ENCODE measurements around the gene DCAF8L1. TPM values are rescaled to one million over a fixed set of nuclear protein-coding genes. Genes with fewer than 3 reads are reported as not detected.
A peak's percentile ranks its signal among the peaks of the same experiment; 100 is the strongest.
"Not testable (repeated sequence)": the region's sequence is repeated elsewhere in the genome, so short reads cannot be mapped to it uniquely, and the experiment has no call there.

DCAF8L1 gene
- total and polyA plus RNA-seq, 4 donors, result not detected

DNA sequence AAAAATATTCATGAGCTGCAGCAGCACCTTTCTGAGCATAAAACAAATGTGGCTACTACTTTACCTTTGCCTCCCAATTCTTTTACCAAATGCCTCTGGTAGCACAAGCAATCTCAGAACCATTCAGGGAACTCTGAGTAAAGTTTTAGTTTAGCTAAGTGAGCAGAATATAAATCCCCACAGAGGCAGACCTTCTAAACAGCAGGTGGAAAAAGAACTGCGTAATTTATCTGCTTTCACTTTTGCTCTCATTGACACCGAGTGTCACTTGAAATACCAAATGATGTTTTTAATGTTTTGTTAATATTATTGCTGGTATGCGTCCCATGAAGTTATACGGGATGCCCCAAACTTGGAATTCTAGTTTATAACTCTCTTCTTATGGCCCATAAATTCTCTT is 4.3 kb downstream of the DCAF8L1 start:
- not testable (repeated sequence) for DNase-seq (ENCODE audit: low read depth in 4 of 6, low spot score in 6 of 6); H3K36me3 ChIP-seq (ENCODE audit: control insufficient read depth, insufficient read depth, low read length); H3K4me3 ChIP-seq (ENCODE audit: low read depth, low read length); H3K9me3 ChIP-seq (ENCODE audit: control insufficient read depth, insufficient read depth, low read length); H3K27me3 ChIP-seq (ENCODE audit: control insufficient read depth, insufficient read depth, low read length); H3K27ac ChIP-seq (ENCODE audit: low read depth, low read length); H3K4me1 ChIP-seq (ENCODE audit: control insufficient read depth, insufficient read depth, low read length)
- no CpG with 5 or more reads among the region's 4 CpGs for WGBS (ENCODE audit: insufficient coverage)

DNA sequence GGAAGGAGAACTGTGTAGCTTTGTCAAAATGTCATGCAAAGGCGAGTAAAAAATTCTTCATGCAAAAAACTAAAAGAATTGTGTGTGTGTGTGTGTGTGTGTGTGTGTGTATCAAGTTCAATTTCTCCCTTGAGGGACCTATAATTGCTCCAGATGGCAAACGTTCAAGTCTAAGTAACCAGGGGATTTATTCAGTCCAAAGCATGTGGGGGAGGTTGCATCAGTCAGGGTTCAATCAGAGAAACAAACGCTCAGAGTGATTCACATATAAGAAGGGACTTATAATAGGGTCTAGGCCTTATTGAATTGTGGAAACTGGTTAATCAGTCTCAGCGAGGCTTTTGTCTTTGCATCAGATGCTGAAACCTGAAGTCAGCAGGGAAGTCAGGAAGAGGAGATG is 5.0 kb downstream of the DCAF8L1 start:
- 33% methylated on average over 3 of the region's 4 CpGs for WGBS (ENCODE audit: insufficient coverage)
- Histone ChIP-seq H3K27ac (ENCODE audit: low read depth, low read length) (no peak overlapping the region), H3K36me3 (ENCODE audit: control insufficient read depth, insufficient read depth, low read length) (no peaks in the 10 kb centered on the region), H3K9me3 (ENCODE audit: control insufficient read depth, insufficient read depth, low read length) (no peaks in the 10 kb centered on the region), H3K27me3 (ENCODE audit: control insufficient read depth, insufficient read depth, low read length) (no peaks in the 10 kb centered on the region), H3K4me3 (ENCODE audit: low read depth, low read length) (no peak overlapping the region), H3K4me1 (ENCODE audit: control insufficient read depth, insufficient read depth, low read length) (no peaks in the 10 kb centered on the region)
- DNase-seq (ENCODE audit: low read depth in 4 of 6, low spot score in 6 of 6), result peak in 2 of 6 donors; percentile 9 to 20

DNA sequence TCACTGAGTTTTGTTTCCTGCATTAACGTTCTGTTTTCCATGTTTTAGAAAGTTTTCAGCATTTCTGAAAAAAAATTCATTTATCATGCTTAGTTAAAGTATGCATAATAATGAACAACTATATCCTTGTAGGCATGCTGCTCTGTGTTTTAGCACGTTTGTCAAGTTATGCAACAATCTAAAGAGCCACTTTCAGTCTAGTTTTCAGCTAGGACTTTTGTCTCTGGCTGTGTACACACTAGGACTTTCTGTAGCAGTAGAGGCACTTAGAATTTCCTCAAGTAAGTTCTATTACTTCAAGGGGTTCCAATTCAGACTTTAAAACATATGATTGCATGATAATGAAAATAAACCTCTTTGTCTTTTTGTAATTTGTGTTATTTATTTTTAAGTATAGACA is 12.4 kb downstream of the DCAF8L1 start:
- no peak for DNase-seq (ENCODE audit: low read depth in 4 of 6, low spot score in 6 of 6)
- Histone ChIP-seq H3K9me3 (ENCODE audit: control insufficient read depth, insufficient read depth, low read length) (no peaks in the 10 kb centered on the region), H3K27ac (ENCODE audit: low read depth, low read length) (no peak overlapping the region), H3K4me3 (ENCODE audit: low read depth, low read length) (no peak overlapping the region), H3K36me3 (ENCODE audit: control insufficient read depth, insufficient read depth, low read length) (no peaks in the 10 kb centered on the region), H3K4me1 (ENCODE audit: control insufficient read depth, insufficient read depth, low read length) (no peaks in the 10 kb centered on the region), H3K27me3 (ENCODE audit: control insufficient read depth, insufficient read depth, low read length) (no peaks in the 10 kb centered on the region)
- WGBS (ENCODE audit: insufficient coverage), result no CpG with 5 or more reads among the region's 2 CpGs

DNA sequence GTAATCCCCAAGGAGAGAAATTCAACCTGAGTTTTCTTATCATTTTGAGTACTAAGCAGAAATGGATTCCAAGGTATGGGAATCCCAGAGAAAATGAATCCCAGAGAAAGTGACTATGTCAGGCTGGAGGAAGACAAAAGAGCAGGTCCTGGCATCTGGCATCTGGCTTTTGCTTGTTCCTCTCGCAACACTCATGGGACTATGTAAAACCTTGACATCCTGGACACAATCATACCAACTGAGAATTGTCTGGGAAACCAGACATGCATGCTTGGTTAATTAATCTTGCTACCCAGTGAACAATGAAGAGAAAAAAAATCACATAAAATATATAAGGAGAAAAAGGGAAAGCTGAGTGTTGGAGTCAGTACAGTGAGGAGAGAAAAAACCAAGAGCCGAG is 12.9 kb downstream of the DCAF8L1 start:
- no peaks in the 10 kb centered on the region for H3K4me1 ChIP-seq (ENCODE audit: control insufficient read depth, insufficient read depth, low read length)
- H3K36me3 ChIP-seq (ENCODE audit: control insufficient read depth, insufficient read depth, low read length), result no peaks in the 10 kb centered on the region
- 17% methylated on average over 1 of the region's 2 CpGs for WGBS (ENCODE audit: insufficient coverage)
- no peak overlapping the region for H3K27ac ChIP-seq (ENCODE audit: low read depth, low read length)
- H3K4me3 ChIP-seq (ENCODE audit: low read depth, low read length), result no peak overlapping the region
- H3K9me3 ChIP-seq (ENCODE audit: control insufficient read depth, insufficient read depth, low read length), result no peaks in the 10 kb centered on the region
- no peak for DNase-seq (ENCODE audit: low read depth in 4 of 6, low spot score in 6 of 6)
- H3K27me3 ChIP-seq (ENCODE audit: control insufficient read depth, insufficient read depth, low read length), result no peaks in the 10 kb centered on the region

DNA sequence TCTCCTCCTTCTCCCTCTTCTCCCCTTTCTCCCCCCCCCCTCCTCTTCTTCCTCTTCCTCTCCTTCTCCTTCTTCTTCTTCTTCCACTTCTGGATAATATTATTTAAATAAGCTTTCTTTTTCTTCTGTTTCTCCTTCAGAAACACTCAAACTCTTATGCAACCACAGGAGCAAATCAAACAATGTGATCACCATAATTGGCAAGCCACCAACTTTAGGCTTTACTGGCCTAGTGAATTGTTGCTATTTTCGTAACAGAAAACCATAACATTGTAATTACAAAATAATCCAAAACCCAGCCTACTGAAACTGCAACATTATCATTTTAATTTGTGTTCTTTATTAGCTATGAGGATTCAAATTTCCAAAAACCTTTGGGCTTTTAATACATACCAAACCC is 14.3 kb downstream of the DCAF8L1 start:
- WGBS (ENCODE audit: insufficient coverage), result no CpG with 5 or more reads among the region's 1 CpG
- no peaks in the 10 kb centered on the region for H3K4me1 ChIP-seq (ENCODE audit: control insufficient read depth, insufficient read depth, low read length)
- H3K4me3 ChIP-seq (ENCODE audit: low read depth, low read length), result no peak overlapping the region
- no peaks in the 10 kb centered on the region for H3K9me3 ChIP-seq (ENCODE audit: control insufficient read depth, insufficient read depth, low read length)
- DNase-seq (ENCODE audit: low read depth in 4 of 6, low spot score in 6 of 6), result peak in 2 of 6 donors; percentile 2 to 30
- no peaks in the 10 kb centered on the region for H3K36me3 ChIP-seq (ENCODE audit: control insufficient read depth, insufficient read depth, low read length)
- no peaks in the 10 kb centered on the region for H3K27me3 ChIP-seq (ENCODE audit: control insufficient read depth, insufficient read depth, low read length)
- H3K27ac ChIP-seq (ENCODE audit: low read depth, low read length), result no peak overlapping the region

DNA sequence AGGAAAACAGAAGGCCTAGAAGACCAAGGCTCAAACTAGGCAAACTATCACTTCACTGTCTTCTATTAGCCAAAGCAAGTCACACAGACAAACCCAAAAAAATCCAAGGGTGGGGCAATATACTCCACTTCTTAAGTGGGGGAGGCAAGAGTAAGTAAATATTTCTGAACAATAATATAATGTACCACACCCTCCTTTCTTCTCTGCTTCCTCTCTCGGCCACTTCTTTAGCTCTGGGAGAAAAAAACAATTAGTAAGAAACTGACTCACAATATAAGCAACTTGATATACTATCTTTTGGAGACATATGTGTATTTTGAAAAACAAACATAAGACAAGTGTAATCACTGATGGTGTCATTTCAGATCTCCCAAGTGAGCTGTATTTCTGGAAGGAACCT is 14.8 kb downstream of the DCAF8L1 start:
- no peaks in the 10 kb centered on the region for H3K4me1 ChIP-seq (ENCODE audit: control insufficient read depth, insufficient read depth, low read length)
- H3K36me3 ChIP-seq (ENCODE audit: control insufficient read depth, insufficient read depth, low read length), result no peaks in the 10 kb centered on the region
- no peak overlapping the region for H3K27ac ChIP-seq (ENCODE audit: low read depth, low read length)
- no peaks in the 10 kb centered on the region for H3K27me3 ChIP-seq (ENCODE audit: control insufficient read depth, insufficient read depth, low read length)
- DNase-seq (ENCODE audit: low read depth in 4 of 6, low spot score in 6 of 6), result no peak
- no peak overlapping the region for H3K4me3 ChIP-seq (ENCODE audit: low read depth, low read length)
- no peaks in the 10 kb centered on the region for H3K9me3 ChIP-seq (ENCODE audit: control insufficient read depth, insufficient read depth, low read length)
- WGBS (ENCODE audit: insufficient coverage), result no CpG with 5 or more reads among the region's 1 CpG

DNA sequence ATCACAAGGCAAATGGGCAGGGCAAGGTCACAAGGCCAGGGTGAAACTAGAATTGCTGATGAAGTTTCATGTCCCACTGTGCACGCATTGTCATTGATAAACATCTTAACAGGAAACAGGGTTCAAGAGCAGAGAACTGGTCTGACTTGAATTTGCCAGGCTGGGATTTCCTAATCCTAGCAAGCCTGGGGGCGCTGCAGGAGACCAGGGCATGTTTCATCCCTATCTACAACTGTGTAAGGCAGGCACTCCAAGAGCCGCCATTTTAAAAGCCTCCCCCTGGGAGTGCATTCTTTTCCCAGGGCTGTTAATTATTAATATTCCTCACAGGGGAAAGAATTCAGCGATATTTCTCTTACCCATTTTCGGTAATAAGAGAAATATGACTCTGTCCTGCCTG is 15.9 kb downstream of the DCAF8L1 start:
- not testable (repeated sequence) for H3K36me3 ChIP-seq (ENCODE audit: control insufficient read depth, insufficient read depth, low read length); H3K4me1 ChIP-seq (ENCODE audit: control insufficient read depth, insufficient read depth, low read length); H3K27me3 ChIP-seq (ENCODE audit: control insufficient read depth, insufficient read depth, low read length); H3K4me3 ChIP-seq (ENCODE audit: low read depth, low read length); DNase-seq (ENCODE audit: low read depth in 4 of 6, low spot score in 6 of 6); H3K27ac ChIP-seq (ENCODE audit: low read depth, low read length); H3K9me3 ChIP-seq (ENCODE audit: control insufficient read depth, insufficient read depth, low read length)
- WGBS (ENCODE audit: insufficient coverage), result 100% methylated on average over 2 of the region's 5 CpGs

DNA sequence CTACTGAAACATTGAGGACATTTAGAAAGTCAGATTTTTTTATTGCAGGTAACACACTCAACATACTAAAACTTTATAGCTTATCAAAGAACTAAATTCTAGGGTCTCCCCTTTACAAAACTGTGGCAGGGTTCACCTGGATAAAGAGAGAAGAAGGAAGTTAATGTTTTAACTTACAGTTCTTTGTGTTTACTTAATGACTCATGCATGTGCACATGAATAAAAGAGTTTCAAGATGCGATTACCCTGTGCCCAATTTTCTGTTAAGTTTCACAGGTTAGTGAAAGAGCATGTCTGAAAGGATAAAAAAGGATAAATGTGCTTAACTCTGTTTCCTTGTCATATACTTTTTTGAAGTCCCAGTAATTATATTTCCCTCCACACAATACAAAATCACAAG is 16.8 kb downstream of the DCAF8L1 start:
- no peak overlapping the region for H3K4me3 ChIP-seq (ENCODE audit: low read depth, low read length)
- WGBS (ENCODE audit: insufficient coverage), result no CpG with 5 or more reads among the region's 1 CpG

DNA sequence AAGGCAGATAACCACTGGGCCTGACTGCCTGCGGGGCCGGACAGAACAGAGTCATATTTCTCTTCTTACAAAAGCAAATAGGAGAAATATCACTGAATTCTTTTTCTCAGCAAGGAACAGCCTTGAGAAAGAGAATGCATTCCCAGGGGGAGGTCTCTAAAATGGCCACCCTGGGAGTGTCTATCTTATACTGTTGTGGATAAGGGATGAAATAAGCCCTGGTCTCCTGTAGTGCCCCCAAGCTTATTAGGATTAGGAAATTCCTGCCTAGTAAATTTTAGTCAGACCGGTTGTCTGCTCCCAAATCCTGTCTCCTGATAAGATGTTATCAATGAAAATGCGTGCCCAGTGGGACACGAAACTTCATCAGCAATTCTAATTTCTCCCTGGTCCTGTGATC is 20.8 kb downstream of the DCAF8L1 start:
- not testable (repeated sequence) for DNase-seq (ENCODE audit: low read depth in 4 of 6, low spot score in 6 of 6); H3K27ac ChIP-seq (ENCODE audit: low read depth, low read length); H3K4me1 ChIP-seq (ENCODE audit: control insufficient read depth, insufficient read depth, low read length); H3K36me3 ChIP-seq (ENCODE audit: control insufficient read depth, insufficient read depth, low read length); H3K4me3 ChIP-seq (ENCODE audit: low read depth, low read length); H3K27me3 ChIP-seq (ENCODE audit: control insufficient read depth, insufficient read depth, low read length); H3K9me3 ChIP-seq (ENCODE audit: control insufficient read depth, insufficient read depth, low read length)
- 73% methylated on average over 3 of the region's 5 CpGs for WGBS (ENCODE audit: insufficient coverage)

More for the DNA sequence above, 16.8 kb downstream of the DCAF8L1 start:
- no peaks in the 10 kb centered on the region for H3K36me3 ChIP-seq (ENCODE audit: control insufficient read depth, insufficient read depth, low read length)
- no peaks in the 10 kb centered on the region for H3K9me3 ChIP-seq (ENCODE audit: control insufficient read depth, insufficient read depth, low read length)
- no peaks in the 10 kb centered on the region for H3K27me3 ChIP-seq (ENCODE audit: control insufficient read depth, insufficient read depth, low read length)
- no peak for DNase-seq (ENCODE audit: low read depth in 4 of 6, low spot score in 6 of 6)
- no peaks in the 10 kb centered on the region for H3K4me1 ChIP-seq (ENCODE audit: control insufficient read depth, insufficient read depth, low read length)
- H3K27ac ChIP-seq (ENCODE audit: low read depth, low read length), result no peak overlapping the region

DNA sequence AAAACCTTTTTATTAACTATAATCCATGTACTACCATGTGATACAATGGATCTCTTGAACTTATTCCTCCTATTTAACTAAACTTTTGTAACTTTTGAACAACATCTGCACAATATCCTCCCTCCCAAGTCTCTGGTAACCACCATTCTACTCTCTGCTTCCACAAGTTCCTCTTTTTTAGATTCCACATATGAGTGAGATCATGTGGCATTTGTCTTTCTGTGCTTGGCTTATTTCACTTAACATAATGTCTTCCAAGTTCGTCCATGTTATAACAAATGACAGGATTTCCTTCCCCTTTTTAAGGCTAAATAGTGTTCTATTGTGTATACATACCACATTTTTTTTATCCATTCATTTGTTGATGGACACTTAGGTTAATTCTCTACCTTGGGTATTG is 28.1 kb downstream of the DCAF8L1 start:
- WGBS (ENCODE audit: insufficient coverage), result no CpG with 5 or more reads among the region's 1 CpG
- no peak for DNase-seq (ENCODE audit: low read depth in 4 of 6, low spot score in 6 of 6)

More for the DNA sequence above, 28.1 kb downstream of the DCAF8L1 start:
- no peak overlapping the region for H3K4me3 ChIP-seq (ENCODE audit: low read depth, low read length)
- no peak overlapping the region for H3K27ac ChIP-seq (ENCODE audit: low read depth, low read length)
- H3K36me3 ChIP-seq (ENCODE audit: control insufficient read depth, insufficient read depth, low read length), result no peaks in the 10 kb centered on the region
- no peaks in the 10 kb centered on the region for H3K4me1 ChIP-seq (ENCODE audit: control insufficient read depth, insufficient read depth, low read length)
- no peaks in the 10 kb centered on the region for H3K9me3 ChIP-seq (ENCODE audit: control insufficient read depth, insufficient read depth, low read length)
- H3K27me3 ChIP-seq (ENCODE audit: control insufficient read depth, insufficient read depth, low read length), result no peaks in the 10 kb centered on the region

Data from spinal cord (tissue), 10 donors.